ENCODE data around the gene MND1. TPM values are rescaled to one million over a fixed set of nuclear protein-coding genes. Genes with fewer than 3 reads are reported as not detected.

The MND1 gene
- total and polyA plus RNA-seq, 2 of the 8 experiments (the other 6 are each of a cell fraction or from before 2014, with no cell fraction given), result 4.4 to 26.2 TPM

GRCh38 chr4:153314915-153315314 is 29.6 kb upstream of the MND1 start:
- no peak overlapping the region for H3K27ac ChIP-seq (ENCODE audit: low read depth, low read length)
- H4K8ac ChIP-seq (ENCODE audit: extremely low read depth, insufficient read depth, low read length), result no peak overlapping the region
- H4K5ac ChIP-seq (ENCODE audit: insufficient read length, low read depth, low read length), result no peak overlapping the region
- ChIA-PET CTCF (ENCODE audit: partially characterized antibody) (interaction anchor here (0.9 to 4.3 kb wide), 4 partner anchors 66 to 172 kb away, joined by 3 to 32 read pairs (median 10); no protein-coding TSS in a partner anchor), POLR2A (ENCODE audit: partially characterized antibody) (no interaction called here)
- no peak overlapping the region for H3K4ac ChIP-seq (replicated peaks; ENCODE audit: insufficient read length, low read depth, low read length)
- no peak overlapping the region for H3K23ac ChIP-seq (ENCODE audit: insufficient read length)
- no peak overlapping the region for H2BK12ac ChIP-seq (ENCODE audit: low read depth, low read length)
- H3K56ac ChIP-seq (replicated peaks; ENCODE audit: insufficient read length, low read depth, low read length), result no peak overlapping the region
- H4K91ac ChIP-seq (replicated peaks; ENCODE audit: insufficient read length, low read length), result no peak overlapping the region
- FAIRE-seq (no peak), DNase-seq (ENCODE audit: low read depth in 1 of 2, low spot score in 2 of 2) (no peak)
- H3K36me3 ChIP-seq (ENCODE audit: control insufficient read depth in 2 of 4, insufficient read depth in 4 of 4, low read length in 3 of 4), result peaks cover 0 to 15% (median 2%) of the 10 kb centered on the region in 4 experiments; a peak in 3 of 8 replicates
- H3K27me3 ChIP-seq (replicated peaks in 1 of 4; ENCODE audit: control insufficient read depth in 3 of 4, extremely low read depth in 1 of 4, insufficient read depth in 3 of 4, low read length in 3 of 4), result no peaks in the 10 kb centered on the region
- H2BK5ac ChIP-seq (ENCODE audit: low read depth, low read length), result no peak overlapping the region
- H2AFZ ChIP-seq (ENCODE audit: low read length), result no peak overlapping the region
- H2BK15ac ChIP-seq (ENCODE audit: low read length), result no peak overlapping the region
- H2BK20ac ChIP-seq (ENCODE audit: low read length), result no peak overlapping the region
- H3K23me2 ChIP-seq (ENCODE audit: low read depth, low read length), result no peaks in the 10 kb centered on the region
- no peaks in the 10 kb centered on the region for H3K79me2 ChIP-seq (ENCODE audit: control insufficient read depth in 1 of 2, insufficient read depth in 2 of 2, low read length in 2 of 2)
- no peak overlapping the region for H3K4me3 ChIP-seq (ENCODE audit: extremely low read depth in 1 of 4, insufficient read depth in 2 of 4, low read depth in 3 of 4, low read length in 4 of 4)
- H4K20me1 ChIP-seq (replicated peaks in 1 of 2; ENCODE audit: control insufficient read depth in 1 of 2, insufficient read depth in 2 of 2, low read length in 2 of 2), result no peaks in the 10 kb centered on the region
- no peak overlapping the region for H3K14ac ChIP-seq (ENCODE audit: insufficient read length)
- 92% methylated on average over 1 of the region's 1 CpG; no CpG with 5 or more reads in 1 of the 2 experiments for WGBS, 2 experiments (ENCODE audit: extremely low coverage in 1 of 2, insufficient coverage in 1 of 2, insufficient read length in 1 of 2, insufficient replicate concordance in 2 of 2, low coverage in 1 of 2, low lambda C conversion rate in 2 of 2, missing lambda C conversion rate in 1 of 2)
- no peaks in the 10 kb centered on the region for H3K79me1 ChIP-seq (ENCODE audit: low read depth, low read length)
- no peak overlapping the region for H3K4me2 ChIP-seq (ENCODE audit: insufficient read depth in 1 of 2, low read depth in 2 of 2, low read length in 2 of 2)
- no peak overlapping the region for H3K18ac ChIP-seq (ENCODE audit: extremely low read depth, low read length)
- no peak overlapping the region for H2BK120ac ChIP-seq (replicated peaks; ENCODE audit: low read depth, low read length)
- H3K9ac ChIP-seq (replicated peaks in 1 of 4; ENCODE audit: extremely low read depth in 1 of 4, low read depth in 3 of 4, low read length in 3 of 4), result no peak overlapping the region
- H2AK5ac ChIP-seq (ENCODE audit: low read depth, low read length), result no peak overlapping the region
- H3K9me3 ChIP-seq (ENCODE audit: insufficient read depth in 2 of 2, low read depth in 1 of 2, low read length in 1 of 2), result no peaks in the 10 kb centered on the region
- no peaks in the 10 kb centered on the region for H3K4me1 ChIP-seq (replicated peaks in 1 of 4; ENCODE audit: control insufficient read depth in 3 of 4, insufficient read depth in 4 of 4, low read length in 3 of 4)
- no peak for TF ChIP-seq RBBP5 (IDR thresholded peaks at IDR 0.05; ENCODE audit: borderline replicate concordance, low read depth, low read length)
- no peak for TF ChIP-seq ASH2L (IDR thresholded peaks at IDR 0.05; ENCODE audit: low read length)
- no peak for TF ChIP-seq SAP30 (IDR thresholded peaks at IDR 0.05; ENCODE audit: insufficient read depth, insufficient replicate concordance, low read length)
- TF ChIP-seq CHD2 (IDR thresholded peaks at IDR 0.05; ENCODE audit: low read length), result no peak
- TF ChIP-seq KDM1A (IDR thresholded peaks at IDR 0.05; ENCODE audit: borderline replicate concordance, low read length), result no peak
- no peak for TF ChIP-seq FOSL1 (IDR thresholded peaks at IDR 0.05; ENCODE audit: insufficient read depth, low read depth, low read length)
- TF ChIP-seq CBX5 (IDR thresholded peaks at IDR 0.05; ENCODE audit: low read depth, low read length), result no peak
- no peak for TF ChIP-seq BRCA1 (IDR thresholded peaks at IDR 0.05; ENCODE audit: low read depth, low read length)
- TF ChIP-seq GABPA (IDR thresholded peaks at IDR 0.05; ENCODE audit: borderline replicate concordance, insufficient read depth, low read length), result no peak
- no peak for TF ChIP-seq BACH1 (IDR thresholded peaks at IDR 0.05; ENCODE audit: low read length)
- no peak for TF ChIP-seq CBX8 (IDR thresholded peaks at IDR 0.05; ENCODE audit: borderline replicate concordance, low read depth, low read length)
- TF ChIP-seq RNF2 (IDR thresholded peaks at IDR 0.05; ENCODE audit: borderline replicate concordance, low read depth, low read length, missing control alignments, poor library complexity, severe bottlenecking), result no peak
- TF ChIP-seq POLR2A (IDR thresholded peaks at IDR 0.05; ENCODE audit: control extremely low read depth in 1 of 2, low read depth in 2 of 2, low read length in 2 of 2), result no peak
- no peak for TF ChIP-seq TAF7 (optimal IDR thresholded peaks at IDR 0.05; ENCODE audit: borderline replicate concordance, low read depth, low read length)
- no peak for TF ChIP-seq SIX5 (IDR thresholded peaks at IDR 0.05; ENCODE audit: low read depth, low read length)

Measured in H1 (cell line).